GM21825 (cell line): ENCODE results near the gene RASAL2.
"Not testable (repeated sequence)": the region's sequence is repeated elsewhere in the genome, so short reads cannot be mapped to it uniquely, and the experiment has no call there.

Experiments
- ATAC-seq: cut with Tn5 transposase; IDR thresholded peaks from one replicate; pipeline ENCODE4 v1.9.1; 2021; ENCODE audit warnings: mild to moderate bottlenecking, moderate library complexity; ENCODE audit not compliant: unreplicated experiment

RASAL2 gene

DNA sequence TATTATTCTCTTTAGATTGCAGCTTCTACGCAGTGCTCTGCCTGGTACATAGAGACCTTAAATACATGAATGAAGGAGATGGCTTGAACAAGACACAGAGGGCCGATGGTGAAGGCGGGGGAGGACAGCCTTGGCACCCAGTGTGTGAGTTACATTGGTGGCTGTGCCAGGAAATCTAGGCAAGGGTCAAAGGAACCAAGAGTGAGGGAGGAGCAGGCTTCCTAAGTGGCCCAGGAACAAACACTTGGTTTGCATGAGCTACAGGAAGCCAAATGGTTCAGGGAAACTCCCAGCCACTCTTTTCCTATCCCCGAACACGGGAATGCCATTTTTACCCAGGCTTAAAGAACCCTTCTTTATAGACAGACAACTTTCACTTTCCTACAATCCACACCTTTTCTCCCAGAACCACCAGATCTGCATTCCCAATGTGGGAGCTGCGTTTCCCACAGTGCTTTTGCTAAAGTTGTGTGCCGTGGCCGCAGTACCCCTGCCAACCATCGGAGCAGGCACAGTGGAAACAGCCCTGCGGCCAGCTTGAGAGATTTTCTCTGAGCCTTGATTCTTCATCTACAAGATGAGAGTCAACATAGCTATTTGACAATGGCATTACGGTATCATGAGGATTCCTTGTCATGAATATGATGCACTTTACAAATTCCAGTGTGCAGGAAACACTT is 406.3 kb downstream of the RASAL2 start:
- no peak for ATAC-seq

DNA sequence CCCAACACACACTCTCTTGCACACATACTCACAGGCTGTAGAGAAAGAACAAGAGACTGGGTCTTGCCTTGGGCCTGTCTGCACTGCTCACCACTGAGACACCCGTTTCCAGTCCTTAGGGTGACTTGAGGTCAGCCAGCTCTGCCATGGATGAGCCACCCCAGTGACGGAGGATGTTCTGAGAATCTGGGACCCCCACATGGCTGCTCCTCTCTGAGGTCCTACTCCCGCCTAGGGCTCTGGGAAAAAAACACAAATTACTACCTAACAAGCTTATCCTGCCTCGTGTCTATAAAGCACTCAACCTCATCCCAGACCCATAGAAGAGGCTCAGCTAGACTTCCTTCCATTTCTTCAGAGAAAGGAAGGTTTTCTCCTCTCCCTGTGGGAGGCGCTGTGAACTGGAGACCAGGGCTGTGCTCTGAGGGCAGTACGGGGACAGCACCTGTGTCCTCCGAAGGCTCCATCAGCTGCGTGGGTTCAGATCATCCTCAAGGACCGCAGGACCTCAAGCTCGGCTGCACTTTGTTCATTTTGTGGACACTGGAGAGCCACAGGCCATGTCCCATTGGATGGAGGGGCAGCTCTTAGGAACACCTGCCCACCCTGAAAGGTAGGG is 407.1 kb downstream of the RASAL2 start:
- no peak for ATAC-seq

DNA sequence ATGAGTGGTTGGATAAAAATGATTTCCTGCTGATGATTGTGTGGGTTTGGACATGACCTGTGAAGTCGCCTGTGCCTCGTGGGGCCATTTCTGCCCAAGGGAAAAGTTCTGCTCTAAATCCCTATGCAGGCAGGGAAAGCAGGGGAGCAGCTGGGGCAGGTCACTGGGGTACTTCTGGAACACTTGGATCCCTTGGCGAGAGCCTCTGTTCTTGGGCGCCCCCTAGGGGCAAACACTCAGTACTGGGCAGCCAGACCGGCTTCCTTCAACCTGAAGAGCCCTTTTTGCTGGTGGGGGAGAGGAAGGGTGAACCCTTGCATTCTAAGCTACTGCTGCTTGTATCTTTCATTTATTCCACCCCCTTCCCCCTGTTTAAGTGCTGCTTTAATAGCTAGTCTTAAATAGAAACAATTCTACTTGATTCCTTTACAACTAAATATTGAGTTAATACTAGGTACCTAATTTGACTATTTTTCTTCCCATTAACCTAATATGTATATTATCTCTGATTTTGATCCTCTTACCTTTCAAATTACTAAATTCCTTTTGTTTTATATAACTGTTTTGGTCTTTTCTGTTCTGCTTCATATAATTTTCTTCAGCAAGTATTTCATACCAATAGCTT is 407.9 kb downstream of the RASAL2 start:
- ATAC-seq = peak; percentile 86

DNA sequence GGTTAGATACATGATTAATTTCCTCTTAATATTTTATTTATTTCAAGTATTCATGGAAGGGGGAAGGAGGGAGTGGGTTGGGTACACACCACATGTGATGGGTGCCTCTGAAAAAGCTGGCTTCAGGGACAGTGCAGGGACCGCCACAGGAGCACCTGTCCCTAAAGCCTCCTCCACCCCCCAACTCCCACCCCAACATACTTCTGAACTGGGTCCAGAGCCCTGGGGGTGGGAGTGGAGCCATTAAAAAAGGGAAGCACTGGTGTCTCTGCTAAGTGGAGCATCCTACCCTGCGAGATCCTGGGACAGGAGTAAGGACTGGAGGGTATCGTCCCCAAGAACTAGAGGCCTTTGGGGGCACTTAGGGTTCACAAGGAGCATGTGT is 408.4 kb downstream of the RASAL2 start:
- no peak for ATAC-seq

DNA sequence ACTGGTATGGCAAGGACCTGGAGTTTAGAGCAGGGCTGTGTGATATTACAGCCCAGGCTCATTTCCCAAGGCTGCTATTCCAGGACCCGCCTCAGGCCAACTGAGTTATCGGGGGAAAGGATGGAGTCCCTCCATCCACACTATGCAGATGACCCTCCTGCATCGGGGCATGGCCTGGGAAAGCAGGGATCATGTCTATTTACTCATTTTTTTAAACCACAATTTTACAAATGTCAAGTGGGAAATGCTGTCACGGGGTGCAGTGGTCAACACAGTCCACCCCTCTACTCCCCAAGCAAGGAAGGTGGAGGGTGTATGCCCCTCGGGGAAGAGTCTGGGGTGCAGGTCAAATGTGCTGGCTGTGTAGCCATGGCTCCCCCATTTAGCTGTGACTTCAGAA is 409.0 kb downstream of the RASAL2 start:
- no peak for ATAC-seq

DNA sequence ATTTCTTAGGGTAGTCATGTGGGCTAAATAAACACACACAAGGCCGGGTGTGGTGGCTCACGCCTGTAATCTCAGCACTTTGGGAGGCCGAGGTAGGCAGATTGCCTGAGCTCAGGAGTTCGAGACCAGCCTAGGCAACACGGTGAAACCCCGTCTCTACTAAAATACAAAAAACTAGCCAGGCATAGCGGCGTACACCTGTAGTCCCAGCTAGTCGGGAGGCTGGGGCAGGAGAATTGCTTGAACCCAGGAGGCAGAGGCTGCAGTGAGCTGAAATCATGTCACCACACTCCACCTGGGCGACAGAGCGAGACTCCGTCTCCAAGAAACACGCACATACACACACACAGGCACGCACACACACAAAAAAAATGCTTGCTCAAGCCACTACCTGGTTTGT is 409.4 kb downstream of the RASAL2 start:
- ATAC-seq = not testable (repeated sequence)

DNA sequence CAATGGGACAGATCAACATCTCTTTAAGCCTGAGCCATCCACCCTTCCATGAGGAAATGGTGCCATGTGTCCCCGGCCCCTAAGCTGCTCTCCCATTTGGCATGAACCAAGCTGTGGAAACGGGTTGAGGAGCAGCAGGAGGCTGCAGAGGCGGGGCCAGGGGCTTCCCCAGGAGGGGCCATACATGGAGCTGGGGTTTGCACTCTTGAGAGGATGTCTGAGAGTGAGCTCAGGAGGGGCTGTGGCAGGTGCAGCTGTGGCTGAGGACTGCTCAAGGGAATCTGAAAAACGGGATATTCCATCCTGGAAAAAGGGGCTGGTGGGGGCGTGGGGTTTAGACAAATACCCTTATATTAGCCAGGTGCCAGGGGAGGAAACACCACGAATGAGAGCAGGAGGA is 409.9 kb downstream of the RASAL2 start:
- no peak for ATAC-seq

DNA sequence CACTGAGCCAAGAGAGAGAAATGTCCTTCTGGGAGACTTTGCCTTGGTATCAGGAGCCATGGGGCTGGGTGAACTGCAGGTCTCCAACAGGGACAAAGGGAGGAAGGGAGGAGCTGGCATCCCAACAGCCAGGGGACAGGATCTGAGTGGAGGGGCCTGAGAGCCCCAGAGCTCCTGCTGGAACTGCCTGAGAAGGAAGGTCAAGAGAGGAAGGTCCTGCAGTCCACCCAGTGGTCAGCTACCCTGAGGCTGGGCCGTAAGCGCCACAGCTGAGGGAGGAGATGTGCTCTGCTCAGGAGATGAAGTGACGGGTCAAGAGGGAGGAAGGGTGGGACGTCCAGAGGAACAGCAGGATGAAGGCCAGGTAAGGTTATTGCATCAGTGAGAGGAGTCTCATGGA is 410.4 kb downstream of the RASAL2 start:
- ATAC-seq = no peak

DNA sequence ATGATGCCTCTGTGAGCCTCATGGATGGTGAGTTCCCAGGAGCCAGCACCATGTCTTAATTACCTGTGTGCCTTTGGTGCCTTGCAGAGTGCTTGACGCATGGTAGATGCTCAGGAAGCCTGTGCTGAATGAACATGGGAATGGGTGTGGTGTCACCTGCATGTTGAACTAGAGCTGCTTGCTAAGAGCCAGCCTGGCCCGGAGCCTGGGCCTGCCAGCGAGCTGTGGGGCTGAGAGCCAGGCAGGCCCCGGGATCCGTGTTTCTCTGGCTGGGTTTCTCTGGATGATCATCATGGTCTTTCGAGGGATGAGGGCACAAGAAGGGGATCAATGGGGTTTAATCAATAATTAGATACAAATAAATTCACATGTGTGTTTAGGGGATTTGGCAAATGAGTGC is 412.3 kb downstream of the RASAL2 start:
- ATAC-seq = no peak

DNA sequence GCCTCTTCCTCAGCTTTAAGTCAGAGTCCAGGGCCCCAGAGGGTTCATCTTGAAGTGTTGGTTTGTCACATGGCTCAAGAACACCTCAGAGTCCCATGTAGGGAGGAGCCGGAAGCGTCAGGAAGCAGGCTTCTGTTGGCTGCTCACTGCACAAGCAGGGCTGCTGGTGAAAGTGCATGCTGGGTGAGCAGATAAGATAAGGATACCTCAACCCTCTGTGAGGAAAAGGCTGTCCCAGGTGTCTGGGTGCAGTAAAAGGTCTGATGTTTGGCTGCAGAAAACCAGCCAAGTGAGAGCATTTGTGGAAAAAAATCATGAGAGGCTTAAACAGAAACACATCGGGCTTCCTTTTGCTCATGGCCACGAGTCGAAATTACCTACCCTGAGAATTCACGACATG is 412.8 kb downstream of the RASAL2 start:
- no peak for ATAC-seq

DNA sequence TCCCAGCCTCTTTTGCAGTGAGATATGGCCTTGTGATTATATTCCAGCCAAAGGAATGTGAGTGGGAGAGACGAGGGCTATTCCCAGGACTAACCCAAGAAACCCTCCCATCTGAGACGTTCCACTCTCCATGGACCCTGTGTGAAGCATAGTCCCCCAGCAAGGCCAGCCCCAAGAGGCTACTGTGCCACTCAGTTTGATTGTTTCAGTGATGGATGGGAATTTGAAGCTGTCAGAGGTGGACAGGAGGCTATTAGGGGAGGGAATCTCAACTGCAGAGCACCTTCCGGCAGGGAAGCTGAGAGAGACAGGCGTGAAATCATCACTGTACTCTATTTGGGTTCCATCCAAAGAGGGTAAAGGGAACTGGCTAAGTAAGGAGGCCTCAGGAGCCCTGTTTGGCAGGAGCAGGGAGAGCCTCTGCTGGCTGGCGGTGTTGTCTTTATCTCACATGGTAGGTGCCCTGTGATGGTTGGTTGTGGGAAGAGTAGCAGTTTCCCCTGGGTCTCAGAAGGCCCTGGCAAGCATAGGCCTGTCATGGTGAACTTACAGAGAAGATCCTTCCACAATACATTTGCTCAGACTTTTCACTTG is 415.6 kb downstream of the RASAL2 start:
- no peak for ATAC-seq

DNA sequence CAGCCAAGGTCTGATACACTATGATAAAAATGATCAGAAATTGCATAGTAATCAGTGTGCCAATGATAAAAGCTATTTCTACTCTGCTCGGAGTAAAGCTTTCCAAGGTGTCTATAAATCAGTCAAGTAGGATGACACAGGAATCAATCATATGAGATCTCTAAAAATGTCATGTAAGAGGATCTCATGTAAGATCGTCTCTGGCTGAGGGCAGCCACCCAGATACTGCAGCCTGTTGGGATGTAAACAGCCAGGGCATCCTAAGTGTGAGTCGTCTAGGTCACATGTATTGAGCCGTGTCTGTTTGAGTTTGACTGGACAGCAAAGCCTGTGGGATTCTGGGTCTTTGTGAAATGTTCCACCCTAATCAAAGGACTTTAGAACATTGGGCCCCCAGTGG is 416.3 kb downstream of the RASAL2 start:
- ATAC-seq = no peak

DNA sequence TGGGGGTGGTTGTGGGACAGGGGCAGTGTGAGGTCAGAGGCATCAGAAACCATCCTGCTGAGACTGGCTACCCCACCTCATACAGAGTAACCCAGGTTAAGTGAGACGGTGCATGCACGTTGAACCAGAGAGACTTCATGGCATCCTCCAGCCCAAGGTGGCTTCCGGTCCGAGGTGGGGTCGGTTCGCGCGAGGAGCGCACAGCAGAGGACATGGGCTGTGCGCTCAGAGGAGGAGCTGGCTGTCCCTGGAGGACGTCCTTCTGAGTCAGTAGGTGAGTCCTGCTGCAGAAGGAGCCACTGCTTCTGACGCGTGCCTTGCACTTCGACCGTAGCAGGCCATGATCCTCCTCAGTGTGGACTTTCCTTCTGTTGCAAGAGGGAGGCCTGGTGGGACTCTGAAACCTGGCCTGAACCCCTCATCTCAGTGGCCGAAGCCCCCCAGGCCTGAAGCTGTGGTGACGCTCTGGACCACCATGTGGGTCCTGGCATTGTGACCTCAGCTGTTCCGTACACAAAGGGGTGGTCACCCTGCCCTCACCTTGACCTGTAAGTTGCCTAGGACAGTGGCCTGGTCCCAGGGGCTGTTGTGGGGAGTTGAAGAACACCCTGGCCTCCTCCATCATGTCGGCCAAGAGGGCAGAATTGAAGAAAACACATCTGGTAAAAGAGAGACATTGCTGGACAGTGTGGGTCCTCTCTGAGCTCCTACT is 418.8 kb downstream of the RASAL2 start, which contains the start of gene TEX35:
Gene TEX35, plus strand, starts transcription at position 544 of the 712 bp plus-strand sequence. Its CDS starts 80 bp downstream, at position 624.
- no peak for ATAC-seq

DNA sequence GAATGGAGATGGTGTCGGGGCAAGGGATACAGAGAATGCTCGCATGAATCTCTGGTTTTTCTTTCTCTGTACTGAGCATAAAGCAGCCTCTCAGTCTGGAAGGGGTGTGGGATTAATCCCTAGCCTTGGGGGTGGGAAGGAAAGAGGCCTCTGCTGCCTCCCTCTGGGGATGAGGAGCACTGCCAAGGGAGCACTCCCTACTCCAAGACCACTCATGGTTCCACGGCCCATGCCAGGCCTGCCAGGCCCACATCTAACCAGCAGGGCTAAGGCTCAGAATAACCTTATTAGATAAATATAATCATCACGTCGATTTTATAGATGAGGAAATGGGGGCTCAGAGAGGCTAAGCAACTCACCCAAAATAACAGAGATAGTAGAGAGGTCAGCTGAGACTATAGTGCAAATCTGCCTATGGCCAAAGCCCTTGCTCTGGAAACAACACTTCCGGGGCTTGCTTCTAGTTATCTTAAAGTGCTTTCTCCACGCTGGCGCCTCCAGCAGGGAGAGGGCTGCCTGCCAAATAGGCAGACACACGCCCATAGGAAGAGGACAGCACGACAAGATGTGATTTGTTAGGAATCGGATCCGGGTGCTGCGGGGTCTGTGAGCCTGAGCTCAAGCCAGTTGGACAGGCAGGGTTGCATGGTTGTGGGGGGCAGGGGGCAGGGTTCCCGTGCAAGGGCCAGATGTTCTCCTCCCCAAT is 419.5 kb downstream of the RASAL2 start:
- no peak for ATAC-seq

DNA sequence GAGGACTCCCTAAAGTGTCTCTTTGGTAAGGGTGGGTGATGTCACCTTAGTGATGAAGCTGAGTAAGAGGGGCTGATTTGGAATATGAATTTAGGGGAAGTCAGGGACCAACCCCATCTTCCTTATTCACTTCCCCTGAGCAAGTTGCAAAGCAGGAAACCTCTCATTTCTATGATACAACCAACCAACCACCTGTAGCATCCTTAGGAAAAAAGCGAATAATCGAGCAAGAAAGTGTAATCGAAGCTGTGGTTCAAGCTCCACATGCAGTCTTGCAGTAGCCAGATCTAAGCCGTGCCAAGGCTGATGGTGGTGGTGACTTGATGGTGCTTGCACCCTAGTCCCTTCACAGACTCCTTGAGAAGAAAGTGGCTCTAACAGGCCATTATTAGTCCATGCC is 422.2 kb downstream of the RASAL2 start:
- no peak for ATAC-seq

DNA sequence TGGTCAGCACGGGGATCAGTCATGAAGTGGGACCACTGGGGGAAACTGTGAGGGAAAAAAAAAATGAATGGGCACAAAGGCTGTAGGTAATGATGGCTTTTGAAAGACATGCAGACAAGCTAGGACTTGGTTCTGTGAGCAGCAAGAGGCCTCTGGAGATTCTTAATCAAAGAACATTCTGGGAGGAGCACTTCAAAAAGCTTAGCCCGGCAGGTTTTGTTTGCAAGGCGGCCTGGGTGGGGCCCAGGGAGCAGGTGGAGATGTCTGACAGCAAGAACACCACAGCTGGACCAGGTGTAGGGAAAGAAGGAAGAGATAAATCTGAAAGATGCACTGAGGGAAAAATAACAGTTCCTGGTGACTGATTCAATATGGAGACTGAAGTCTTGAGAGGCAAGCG is 425.0 kb downstream of the RASAL2 start:
- ATAC-seq = no peak

DNA sequence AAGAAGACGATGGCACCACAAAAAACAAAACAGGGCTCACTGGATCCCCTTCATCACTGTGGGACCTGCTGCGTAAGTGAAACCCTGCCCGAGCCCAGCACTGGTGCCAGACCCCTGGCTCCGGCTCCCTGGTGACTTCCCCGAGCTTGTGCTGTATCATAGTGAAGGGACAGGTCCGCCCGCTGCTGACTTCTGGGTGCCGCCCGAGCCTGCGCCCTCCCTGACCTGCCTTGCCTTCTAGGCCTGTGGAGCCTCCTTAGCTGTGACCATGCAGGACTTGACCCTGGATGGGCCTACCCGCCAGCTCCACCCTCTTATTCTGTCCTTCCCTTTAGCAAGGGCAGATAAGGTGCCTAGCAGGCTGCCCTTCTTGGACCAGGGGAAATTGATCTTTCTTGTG is 426.9 kb downstream of the RASAL2 start:
- no peak for ATAC-seq

DNA sequence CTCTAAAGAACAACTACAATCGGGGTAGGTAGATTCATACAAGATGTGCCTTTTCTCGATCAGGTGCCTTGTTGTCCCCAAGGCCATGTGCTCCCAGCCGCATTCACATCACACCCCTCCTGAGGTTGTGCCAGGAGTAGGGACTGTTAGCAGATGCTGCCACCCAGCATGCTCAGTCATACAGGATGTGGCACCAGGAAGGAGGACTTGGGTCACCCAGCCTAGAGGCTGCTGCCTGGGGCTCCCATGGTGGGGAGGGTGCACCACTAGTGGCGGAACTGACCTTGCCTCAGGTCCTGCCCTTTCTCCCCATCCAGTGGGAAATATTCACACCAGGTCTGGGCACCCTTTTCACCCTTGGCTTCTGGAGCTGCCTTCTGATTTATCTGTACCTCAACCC is 427.3 kb downstream of the RASAL2 start:
- no peak for ATAC-seq

DNA sequence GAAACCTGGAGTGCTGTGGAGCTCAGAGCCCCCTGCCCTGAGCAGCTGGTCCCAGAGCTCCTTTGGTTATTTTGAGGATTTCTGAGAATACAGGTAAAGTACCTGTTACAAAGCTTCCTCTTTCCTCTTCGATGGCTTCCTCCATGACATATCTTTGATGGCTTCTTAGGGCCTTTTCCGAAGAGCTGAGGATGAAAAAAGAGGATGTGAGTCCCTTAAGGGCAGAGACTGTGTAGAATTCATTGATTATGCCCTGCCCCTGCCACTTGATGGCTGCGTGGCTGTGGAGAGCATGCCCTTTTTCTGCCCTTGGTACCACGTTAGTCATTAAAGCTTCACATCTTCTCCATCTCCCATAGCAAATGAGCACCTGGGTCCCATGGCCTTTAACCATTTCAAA is 433.2 kb downstream of the RASAL2 start:
- ATAC-seq = no peak

DNA sequence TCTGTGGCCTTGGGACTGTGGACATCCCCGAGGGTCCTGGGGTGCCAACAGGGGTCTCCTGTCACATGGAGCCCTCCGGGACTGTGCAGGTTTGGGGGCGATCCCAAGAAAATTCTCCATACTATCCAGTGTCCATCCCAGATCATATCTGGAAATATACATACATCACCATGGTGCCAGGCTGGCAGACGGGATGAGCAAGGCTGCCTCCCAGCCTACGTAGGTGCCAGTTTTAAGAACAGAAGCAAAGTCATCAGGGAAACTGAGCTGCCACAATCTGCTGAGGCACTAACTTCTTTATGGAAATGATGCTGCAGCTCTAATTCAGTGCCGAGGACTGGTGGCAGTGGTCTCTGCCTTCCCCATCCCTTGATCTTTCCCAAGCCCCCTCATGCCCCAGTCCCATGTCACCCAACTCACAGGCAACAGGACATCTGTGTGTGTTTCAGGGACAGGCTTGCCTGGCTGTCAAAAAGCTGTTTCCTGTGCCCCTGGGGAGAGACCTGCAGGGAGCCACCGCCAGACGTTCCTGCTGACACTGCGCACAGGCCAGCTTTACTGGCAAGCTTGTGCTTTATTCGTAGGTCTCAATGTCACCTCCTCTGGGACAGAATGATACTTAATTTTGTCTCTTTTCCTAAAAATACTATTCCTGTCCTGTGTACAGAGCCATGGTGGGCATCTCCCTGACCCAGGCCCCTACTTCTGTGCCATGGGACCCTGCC is 434.5 kb downstream of the RASAL2 start:
- ATAC-seq = no peak
